ENCODE results near the gene PEX5L.
"Not testable (repeated sequence)": the region's sequence is repeated elsewhere in the genome, so short reads cannot be mapped to it uniquely, and the experiment has no call there.

PEX5L gene

GRCh38 chr3:179829401-179829800 is 207.3 kb downstream of the PEX5L start:
- DNase-seq = no peak

- DNase-seq = no peak
These were observed 208.0 kb downstream of the PEX5L start for GRCh38 chr3:179828738-179829137.

GRCh38 chr3:179826247-179826637 is 210.5 kb downstream of the PEX5L start:
- no peak for DNase-seq

GRCh38 chr3:179825527-179826246 is 211.1 kb downstream of the PEX5L start:
- no peak for DNase-seq

- DNase-seq = no peak
These were observed 214.4 kb downstream of the PEX5L start for GRCh38 chr3:179822296-179822695.

GRCh38 chr3:179819379-179819778 is 217.4 kb downstream of the PEX5L start:
- no peak for DNase-seq

GRCh38 chr3:179812096-179812382 is 224.7 kb downstream of the PEX5L start:
- no peak for DNase-seq

GRCh38 chr3:179811321-179812095 is 225.2 kb downstream of the PEX5L start:
- DNase-seq = peak; percentile 40

GRCh38 chr3:179809639-179810038 is 227.1 kb downstream of the PEX5L start:
- no peak for DNase-seq

GRCh38 chr3:179807588-179807987 is 229.1 kb downstream of the PEX5L start:
- DNase-seq = no peak

GRCh38 chr3:179806177-179806576 is 230.6 kb downstream of the PEX5L start:
- DNase-seq = no peak

GRCh38 chr3:179801856-179802255 is 234.9 kb downstream of the PEX5L start:
- DNase-seq = no peak

GRCh38 chr3:179801263-179801662 is 235.5 kb downstream of the PEX5L start:
- DNase-seq = no peak

- DNase-seq = no peak
These were observed 239.5 kb downstream of the PEX5L start for GRCh38 chr3:179797192-179797591.

GRCh38 chr3:179796421-179796820 is 240.3 kb downstream of the PEX5L start:
- no peak for DNase-seq

- DNase-seq = no peak
These were observed 242.4 kb downstream of the PEX5L start for GRCh38 chr3:179794355-179794754.

- DNase-seq = no peak
These were observed 244.9 kb downstream of the PEX5L start for GRCh38 chr3:179791793-179792192.

- DNase-seq = no peak
These were observed 247.7 kb downstream of the PEX5L start for GRCh38 chr3:179788996-179789395.

GRCh38 chr3:179782841-179783240 is 253.9 kb downstream of the PEX5L start:
- DNase-seq = not testable (repeated sequence)

GRCh38 chr3:179775416-179776122 is 261.2 kb downstream of the PEX5L start:
- no peak for DNase-seq

- DNase-seq = no peak
These were observed 264.4 kb downstream of the PEX5L start for GRCh38 chr3:179772297-179772696.

- DNase-seq = no peak
These were observed 264.9 kb downstream of the PEX5L start for GRCh38 chr3:179771797-179772196.

GRCh38 chr3:179769411-179770247 is 267.1 kb downstream of the PEX5L start:
- no peak for DNase-seq
